MCF 10A (cell line): Measurements from ENCODE around the gene NFIL3. TPM values are rescaled to one million over a fixed set of nuclear protein-coding genes. Genes with fewer than 3 reads are reported as not detected.
A peak's percentile ranks its signal among the peaks of the same experiment; 100 is the strongest.

ENCODE experiments used
- BruUV-seq: library from RNA; stranded (reverse); fragments of 400-500 nt; replicated peaks from 2 replicates; lab custom pipeline; 2021; lab: Mats Ljungman, UMichigan
- CTCF ChIA-PET: fragments of 300-600 bp; sonication (Branson Sonifier 250); formaldehyde crosslinking; extraction: SDS; loops from one replicate; lab custom pipeline; 2021; ENCODE audit warnings: antibody characterized with exemption, inconsistent platforms; lab: Yijun Ruan, JAX
- POLR2A ChIA-PET: fragments of 300-600, 350-650 bp; sonication (Branson Sonifier 250); formaldehyde crosslinking; extraction: SDS; loops from one replicate; lab custom pipeline; 2020; ENCODE audit warnings: antibody characterized with exemption, inconsistent platforms; lab: Yijun Ruan, JAX
- DNase-seq: peaks from one replicate; pipeline ENCODE4 v3.0.0-alpha.2; 2018; ENCODE audit not compliant: unreplicated experiment
- H3K27ac Mint-ChIP-seq: one replicate; pipeline ENCODE4 v1.8.0; 2022; ENCODE audit warnings: mild to moderate bottlenecking, low read depth, mixed read lengths; ENCODE audit not compliant: unreplicated experiment
- H3K27me3 Mint-ChIP-seq: one replicate; pipeline ENCODE4 v1.8.0; 2022; ENCODE audit warnings: mixed read lengths; ENCODE audit not compliant: insufficient read depth, unreplicated experiment
- H3K36me3 Mint-ChIP-seq: one replicate; pipeline ENCODE4 v1.8.0; 2022; ENCODE audit warnings: mild to moderate bottlenecking, moderate library complexity, mixed read lengths; ENCODE audit not compliant: insufficient read depth, unreplicated experiment
- H3K4me1 Mint-ChIP-seq: one replicate; pipeline ENCODE4 v1.8.0; 2022; ENCODE audit warnings: mixed read lengths; ENCODE audit not compliant: insufficient read depth, unreplicated experiment
- H3K4me3 Mint-ChIP-seq: one replicate; pipeline ENCODE4 v1.8.0; 2022; ENCODE audit warnings: mild to moderate bottlenecking, moderate library complexity, mixed read lengths; ENCODE audit not compliant: unreplicated experiment
- H3K9me3 Mint-ChIP-seq: one replicate; pipeline ENCODE4 v1.8.0; 2022; ENCODE audit warnings: mixed read lengths; ENCODE audit not compliant: unreplicated experiment
- intact Hi-C: fragments of 100-400 bp; cut with micrococcal nuclease; formaldehyde crosslinking; loops from 2 replicates; pipeline ENCODE4 v1.14.1; 2022
- total RNA-seq: library from RNA; stranded (reverse); gene quantifications from 2 replicates; pipeline ENCODE4 v1.2.3, GENCODE V29; 2022
- TF ChIP-seq, protein P1 (sequence below): fragments of 200-600 bp; IDR thresholded peaks from one replicate; pipeline ENCODE4 v1.8.0; 2022; ENCODE audit warnings: antibody characterized with exemption, mild to moderate bottlenecking; ENCODE audit not compliant: unreplicated experiment

Gene NFIL3
- total RNA-seq, 1 experiment from 2014 or later, result 76.8 TPM

DNA sequence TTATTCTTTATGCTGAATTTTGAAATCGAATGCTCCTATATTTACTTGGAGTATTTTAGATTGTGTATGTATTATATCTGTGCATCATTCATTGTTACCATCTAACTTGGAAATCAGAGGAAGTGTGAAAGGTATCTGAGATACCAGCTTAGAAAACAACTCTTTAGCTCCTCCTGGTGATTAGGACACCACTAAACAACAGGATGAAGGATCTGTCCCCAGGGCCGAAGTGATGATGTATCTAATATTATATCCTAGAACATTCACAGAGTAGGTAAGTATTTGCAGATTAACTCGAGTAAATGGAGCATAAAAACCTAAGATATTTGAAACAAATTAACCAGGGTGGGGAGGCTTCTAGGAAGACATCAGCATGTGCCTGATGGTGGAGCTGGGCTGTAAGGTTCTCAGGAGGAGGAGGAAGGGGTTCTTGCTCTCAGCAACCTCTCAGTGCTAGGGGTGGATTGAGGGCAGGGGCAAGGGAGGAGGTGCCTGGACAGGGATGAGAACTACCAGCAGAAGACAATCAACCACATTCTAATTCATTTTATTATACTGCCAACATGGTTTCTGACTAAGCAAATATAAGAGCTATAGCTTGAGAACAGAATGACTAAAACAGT, 2.6 kb upstream of the NFIL3 start:
- Mint-ChIP-seq H3K27me3 (no peaks in the 10 kb centered on the region), H3K27ac (no peak overlapping the region), H3K4me3 (peak overlapping the region; percentile 100), H3K9me3 (no peaks in the 10 kb centered on the region), H3K4me1 (peaks cover 41% of the 10 kb centered on the region), H3K36me3 (peaks cover 17% of the 10 kb centered on the region)
- no TSS peak for BruUV-seq
- DNase-seq, result peak; percentile 72
- intact Hi-C loops, result loop anchor here (1.0 to 10.0 kb wide), 4 partner anchors 151 to 511 kb away; no protein-coding TSS in a partner anchor
- POLR2A ChIA-PET, result interaction anchor here (0.6 to 11.8 kb wide), 26 partner anchors 7 to 521 kb away, joined by 3 to 124 read pairs (median 4); partner anchors contain the start of gene AUH
- CTCF ChIA-PET, result interaction anchor here (0.5 to 4.6 kb wide), 33 partner anchors 9 to 511 kb away, joined by 3 to 68 read pairs (median 3); no protein-coding TSS in a partner anchor
- TF ChIP-seq, protein P1, sequence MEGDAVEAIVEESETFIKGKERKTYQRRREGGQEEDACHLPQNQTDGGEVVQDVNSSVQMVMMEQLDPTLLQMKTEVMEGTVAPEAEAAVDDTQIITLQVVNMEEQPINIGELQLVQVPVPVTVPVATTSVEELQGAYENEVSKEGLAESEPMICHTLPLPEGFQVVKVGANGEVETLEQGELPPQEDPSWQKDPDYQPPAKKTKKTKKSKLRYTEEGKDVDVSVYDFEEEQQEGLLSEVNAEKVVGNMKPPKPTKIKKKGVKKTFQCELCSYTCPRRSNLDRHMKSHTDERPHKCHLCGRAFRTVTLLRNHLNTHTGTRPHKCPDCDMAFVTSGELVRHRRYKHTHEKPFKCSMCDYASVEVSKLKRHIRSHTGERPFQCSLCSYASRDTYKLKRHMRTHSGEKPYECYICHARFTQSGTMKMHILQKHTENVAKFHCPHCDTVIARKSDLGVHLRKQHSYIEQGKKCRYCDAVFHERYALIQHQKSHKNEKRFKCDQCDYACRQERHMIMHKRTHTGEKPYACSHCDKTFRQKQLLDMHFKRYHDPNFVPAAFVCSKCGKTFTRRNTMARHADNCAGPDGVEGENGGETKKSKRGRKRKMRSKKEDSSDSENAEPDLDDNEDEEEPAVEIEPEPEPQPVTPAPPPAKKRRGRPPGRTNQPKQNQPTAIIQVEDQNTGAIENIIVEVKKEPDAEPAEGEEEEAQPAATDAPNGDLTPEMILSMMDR, result peak; percentile 50

GRCh38 chr9:91425271-91425670, 1.6 kb upstream of the NFIL3 start:
- H3K27me3 Mint-ChIP-seq, result no peaks in the 10 kb centered on the region

DNA sequence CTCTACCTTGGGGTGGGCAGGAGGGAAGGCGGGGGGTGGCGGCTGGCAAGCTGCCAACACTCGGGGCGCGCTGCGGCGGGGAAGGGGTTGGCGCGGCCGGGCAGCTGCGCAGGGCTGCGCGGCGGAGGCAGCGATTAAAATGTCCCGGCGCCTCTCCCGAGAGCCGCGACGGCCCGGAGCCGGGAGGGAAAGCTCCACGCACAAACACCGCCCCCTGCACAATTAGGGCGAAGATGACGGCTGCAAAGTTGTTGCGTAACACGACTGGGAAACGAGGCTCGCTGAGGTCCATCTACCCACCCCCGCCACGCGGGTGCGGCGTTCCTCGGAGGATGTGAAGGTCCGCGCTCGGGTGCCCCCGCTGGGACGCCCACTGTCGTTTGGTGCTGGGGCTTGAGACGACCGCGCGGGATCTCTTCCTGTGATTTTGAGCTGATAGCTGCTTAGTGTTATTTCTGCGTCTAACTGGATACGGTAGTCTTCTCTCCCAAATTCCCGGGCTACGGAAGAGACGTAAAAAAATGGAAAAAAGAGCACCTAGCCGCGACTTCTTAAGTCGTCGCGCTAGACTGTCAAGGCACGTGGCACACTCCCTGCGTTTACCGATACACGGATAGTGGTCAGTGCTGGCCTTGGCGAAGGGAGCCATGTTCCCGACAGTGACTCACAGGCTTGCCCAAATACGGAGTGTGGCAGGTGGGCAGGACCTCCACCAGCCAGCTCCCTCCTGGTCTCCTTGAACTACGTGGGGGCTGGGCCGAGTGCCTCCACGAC, 958 bp upstream of the NFIL3 start:
- TF ChIP-seq, protein P1, result no peak
- H3K4me1 Mint-ChIP-seq, result peaks cover 49% of the 10 kb centered on the region
- peak overlapping the region; percentile 100 for H3K4me3 Mint-ChIP-seq
- intact Hi-C loops, result loop anchor here (5.0 to 10.0 kb wide), 2 partner anchors 150 to 227 kb away; no protein-coding TSS in a partner anchor
- H3K9me3 Mint-ChIP-seq, result no peaks in the 10 kb centered on the region
- BruUV-seq, result TSS peak; percentile 19
- CTCF ChIA-PET, result interaction anchor here (0.9 to 4.6 kb wide), 6 partner anchors 9 to 509 kb away, joined by 3 to 68 read pairs (median 5); partner anchors contain the start of gene AUH
- H3K36me3 Mint-ChIP-seq, result peaks cover 25% of the 10 kb centered on the region
- DNase-seq, result peak; percentile 82
- H3K27ac Mint-ChIP-seq, result peak overlapping the region; percentile 88
- POLR2A ChIA-PET, result interaction anchor here (0.6 to 11.8 kb wide), 27 partner anchors 8 to 687 kb away, joined by 3 to 124 read pairs (median 5); partner anchors contain the start of gene AUH
- no peaks in the 10 kb centered on the region for H3K27me3 Mint-ChIP-seq

More at GRCh38 chr9:91425271-91425670, 1.6 kb upstream of the NFIL3 start:
- BruUV-seq, result no TSS peak
- TF ChIP-seq, protein P1, result no peak
- peaks cover 25% of the 10 kb centered on the region for H3K36me3 Mint-ChIP-seq
- H3K4me3 Mint-ChIP-seq, result peak overlapping the region; percentile 100
- peaks cover 44% of the 10 kb centered on the region for H3K4me1 Mint-ChIP-seq
- intact Hi-C loops, result loop anchor here (10.0 kb wide), 1 partner anchor 150 kb away; no protein-coding TSS in a partner anchor
- ChIA-PET CTCF (interaction anchor here (0.9 to 4.6 kb wide), 11 partner anchors 8 to 510 kb away, joined by 3 to 68 read pairs (median 6); no protein-coding TSS in a partner anchor), POLR2A (interaction anchor here (1.2 to 11.8 kb wide), 13 partner anchors 10 to 503 kb away, joined by 4 to 124 read pairs (median 7); partner anchors contain the start of gene AUH)
- DNase-seq, result no peak
- peak overlapping the region; percentile 88 for H3K27ac Mint-ChIP-seq
- no peaks in the 10 kb centered on the region for H3K9me3 Mint-ChIP-seq
